Endothelial cell of umbilical vein (primary cell): ENCODE data around the gene CRACR2B. TPM values are rescaled to one million over a fixed set of nuclear protein-coding genes. Genes with fewer than 3 reads are reported as not detected.

Experiments
- BruUV-seq: library from RNA; stranded (reverse); fragments of 400-500 nt; replicated peaks from 2 replicates; lab custom pipeline; 2021; lab: Mats Ljungman, UMichigan
- CTCF ChIA-PET: fragments of 300-600, 350-600 bp; sonication (Branson Sonifier 250); formaldehyde crosslinking; loops from one replicate; lab custom pipeline; 2021; ENCODE audit warnings: antibody characterized with exemption, inconsistent platforms; lab: Charles Lee
- POLR2A ChIA-PET: fragments of 300-600, 350-600 bp; sonication (Branson Sonifier 250); formaldehyde crosslinking; loops from one replicate; lab custom pipeline; 2021; ENCODE audit warnings: antibody characterized with exemption, inconsistent platforms; lab: Charles Lee
- DNase-seq: peaks from one replicate; pipeline ENCODE4 v3.0.0-alpha.2; 2011; ENCODE audit warnings: low read depth, low spot score
- FAIRE-seq: peaks from 2 replicates; lab custom pipeline; 2011; peaks lifted over from hg19 to GRCh38; lab: Jason Lieb, UNC
- H2AFZ ChIP-seq: 2 replicates; pipeline ENCODE4 v1.6.0; 2012; ENCODE audit warnings: low read depth, low read length, control low read depth, inconsistent platforms
- H3K27ac ChIP-seq: 2 replicates; pipeline ENCODE4 v1.5.1; 2011; ENCODE audit warnings: low read depth, mild to moderate bottlenecking, control low read depth, low read length, moderate library complexity; ENCODE audit not compliant: insufficient read depth
- H3K27me3 ChIP-seq, 2 experiments: 2 replicates each; pipeline versions ENCODE4 v1.6.0 to v1.6.1; 2011; ENCODE audit warnings: low read length in 2 of 2, mixed read lengths in 1 of 2; ENCODE audit not compliant: control insufficient read depth in 2 of 2, insufficient read depth in 2 of 2
- H3K36me3 ChIP-seq, 2 experiments: 2 replicates in 1 of 2; 3 replicates in 1 of 2; pipeline ENCODE4 v1.5.1; 2011; ENCODE audit warnings: low read length in 2 of 2, mild to moderate bottlenecking in 1 of 2, moderate library complexity in 1 of 2; ENCODE audit not compliant: control insufficient read depth in 2 of 2, insufficient read depth in 2 of 2; ENCODE audit errors: extremely low read depth in 1 of 2
- H3K4me1 ChIP-seq: 3 replicates; pipeline ENCODE4 v1.5.1; 2011; ENCODE audit warnings: mild to moderate bottlenecking, low read length; ENCODE audit not compliant: control insufficient read depth, insufficient read depth; ENCODE audit errors: extremely low read depth
- H3K4me2 ChIP-seq: 2 replicates; pipeline ENCODE4 v1.6.1; 2011; ENCODE audit warnings: low read length, control low read depth, mixed read lengths; ENCODE audit not compliant: insufficient read depth
- H3K4me3 ChIP-seq, 3 experiments: fragments of 200-600 bp in 1 of 3; sonication (generic), shearing (Covaris generic) in 1 of 3; replicated peaks in 1 of 3; 2 replicates each; pipeline ENCODE4 v1.5.1; 2011 to 2016; ENCODE audit warnings: control low read depth in 3 of 3, low read length in 3 of 3, mild to moderate bottlenecking in 2 of 3, inconsistent platforms in 1 of 3, low read depth in 1 of 3, moderate library complexity in 1 of 3; ENCODE audit not compliant: insufficient read depth in 1 of 3
- H3K79me2 ChIP-seq: 2 replicates; pipeline ENCODE4 v1.6.0; 2012; ENCODE audit warnings: low read length, inconsistent platforms; ENCODE audit not compliant: control insufficient read depth, insufficient read depth
- H3K9ac ChIP-seq: replicated peaks from 2 replicates; pipeline ENCODE3; 2011; ENCODE audit warnings: low read length, control low read depth; ENCODE audit not compliant: insufficient read depth; ENCODE audit errors: extremely low read depth
- H3K9me1 ChIP-seq: replicated peaks from 3 replicates; pipeline ENCODE4 v1.6.0; 2011; ENCODE audit warnings: mild to moderate bottlenecking, low read length; ENCODE audit not compliant: control insufficient read depth, insufficient read depth; ENCODE audit errors: extremely low read depth
- H3K9me3 ChIP-seq: replicated peaks from 2 replicates; pipeline ENCODE4 v1.5.1; 2012; ENCODE audit warnings: low read length, inconsistent platforms; ENCODE audit not compliant: control insufficient read depth, insufficient read depth
- H4K20me1 ChIP-seq: replicated peaks from 2 replicates; pipeline ENCODE3; 2011; ENCODE audit warnings: mild to moderate bottlenecking, low read length; ENCODE audit not compliant: control insufficient read depth, insufficient read depth; ENCODE audit errors: extremely low read depth
- CTCF ChIP-seq, 2 donors: IDR thresholded peaks; 1 replicate in 1 of 2; 2 replicates in 1 of 2; pipeline ENCODE4 v1.5.1; 2011; ENCODE audit warnings: low read length in 2 of 2, mild to moderate bottlenecking in 2 of 2, moderate library complexity in 2 of 2, control low read depth in 1 of 2, inconsistent platforms in 1 of 2, low read depth in 1 of 2; ENCODE audit not compliant: insufficient read depth in 1 of 2; ENCODE audit errors: extremely low read depth in 1 of 2
- EZH2 ChIP-seq: IDR thresholded peaks from 2 replicates; pipeline ENCODE4 v1.6.1; 2012; ENCODE audit warnings: borderline replicate concordance, low read depth, mild to moderate bottlenecking, moderate library complexity, low read length, inconsistent platforms; ENCODE audit not compliant: severe bottlenecking
- FOS ChIP-seq: IDR thresholded peaks from 2 replicates; pipeline ENCODE4 v1.6.1; 2011; ENCODE audit warnings: mild to moderate bottlenecking, low read length, moderate library complexity, borderline replicate concordance; ENCODE audit not compliant: insufficient read depth
- GATA2 ChIP-seq: IDR thresholded peaks from 2 replicates; pipeline ENCODE4 v1.7.0; 2011; ENCODE audit warnings: low read depth, mild to moderate bottlenecking, moderate library complexity, mixed read lengths, low read length; ENCODE audit not compliant: insufficient read length, insufficient read depth
- JUN ChIP-seq: IDR thresholded peaks from 2 replicates; pipeline ENCODE4 v1.6.1; 2011; ENCODE audit warnings: borderline replicate concordance, low read depth; ENCODE audit not compliant: insufficient read length, insufficient read depth
- MAX ChIP-seq: IDR thresholded peaks from 2 replicates; pipeline ENCODE4 v1.6.1; 2011; ENCODE audit not compliant: insufficient read depth, insufficient read length
- MYC ChIP-seq: IDR thresholded peaks from one replicate; pipeline ENCODE4 v1.6.1; 2011; ENCODE audit warnings: mild to moderate bottlenecking, low read depth, low read length
- POLR2A ChIP-seq: IDR thresholded peaks from 2 replicates; pipeline ENCODE4 v1.6.1; 2012; ENCODE audit warnings: low read depth, mild to moderate bottlenecking, control low read depth, low read length
- POLR2AphosphoS5 ChIP-seq: IDR thresholded peaks from 2 replicates; pipeline ENCODE4 v1.6.1; 2012; ENCODE audit warnings: low read depth, mild to moderate bottlenecking, control low read depth, low read length, moderate library complexity; ENCODE audit not compliant: insufficient read depth
- dilution Hi-C: fragments of 300-500 bp; cut with MboI; formaldehyde crosslinking; loops from one replicate; pipeline ENCODE4 v1.15.0; 2019; ENCODE audit warnings: low sequenced_read_pairs; ENCODE audit not compliant: extremely low pct_ligation_motif_present
- intact Hi-C: fragments of 100-400 bp; cut with micrococcal nuclease; formaldehyde crosslinking; loops from one replicate; pipeline ENCODE4 v1.10.0; 2022
- polyA plus RNA-seq, 4 experiments: library from polyadenylated mRNA; depleted of rRNA in 3 of 4; stranded (reverse) in 3 of 4; unstranded in 1 of 4; fragments of >200 nt; gene quantifications; 2 replicates each; pipeline versions ENCODE4 v1.2.1 to v1.2.3, GENCODE V29; 2011 to 2012; ENCODE audit warnings: missing spikeins in 1 of 4
- total RNA-seq: library from RNA; stranded (reverse); gene quantifications from 2 replicates; pipeline ENCODE4 v1.2.3, GENCODE V29; 2021

CRACR2B gene
- total and polyA plus RNA-seq, 2 donors (not counting 3 experiments of a cell fraction or from before 2014, with no cell fraction given), result 8.4 to 9.3 TPM

GRCh38 chr11:865462-866430 is 38.0 kb downstream of the CRACR2B start:
- H2AFZ ChIP-seq, result no peak overlapping the region
- intact Hi-C loops (no loop called here), dilution Hi-C loops (no loop called here)
- H3K4me3 ChIP-seq, result no peak overlapping the region
- FAIRE-seq (no peak), DNase-seq (no peak)
- no peak overlapping the region for H3K9ac ChIP-seq
- BruUV-seq, result no TSS peak
- ChIA-PET POLR2A (no interaction called here), CTCF (interaction anchor here (1.0 kb wide), 1 partner anchor 17 kb away, joined by 3 read pairs; no protein-coding TSS in a partner anchor)
- H3K36me3 ChIP-seq, result peaks cover 0 to 11% of the 10 kb centered on the region in 2 experiments
- H3K27ac ChIP-seq, result no peak overlapping the region
- H4K20me1 ChIP-seq, result no peaks in the 10 kb centered on the region
- H3K27me3 ChIP-seq, result no peaks in the 10 kb centered on the region
- no peak for TF ChIP-seq MAX
- no peak for TF ChIP-seq CTCF (IDR thresholded peaks at IDR 0.05; ENCODE audit: extremely low read depth in 1 of 2, insufficient read depth in 1 of 2, low read depth in 1 of 2, low read length in 2 of 2)
- no peak for TF ChIP-seq MYC
- TF ChIP-seq EZH2, result no peak
- no peak for TF ChIP-seq JUN
- TF ChIP-seq POLR2A, result no peak
- no peak for TF ChIP-seq GATA2
- TF ChIP-seq FOS, result no peak
- no peak for TF ChIP-seq POLR2AphosphoS5
- no peaks in the 10 kb centered on the region for H3K9me3 ChIP-seq
- no peaks in the 10 kb centered on the region for H3K9me1 ChIP-seq
- no peak overlapping the region for H3K4me2 ChIP-seq
- no peaks in the 10 kb centered on the region for H3K79me2 ChIP-seq
- no peaks in the 10 kb centered on the region for H3K4me1 ChIP-seq
